ENCODE data around the gene TEAD2.

Gene TEAD2

GRCh38 chr19:49362048-49362928, at the start of gene TEAD2:
TEAD2 (minus strand) TSS chr19:49362416; CDS start chr19:49360075, 2,341 bp downstream.
- TF ChIP-seq GATA2 (IDR thresholded peaks at IDR 0.05; ENCODE audit: low read depth, low read length): no peak
- TF ChIP-seq GATA3 (IDR thresholded peaks at IDR 0.05; ENCODE audit: low read depth, low read length): no peak

- TF ChIP-seq GATA2 (IDR thresholded peaks at IDR 0.05; ENCODE audit: low read depth, low read length) (no peak), GATA3 (IDR thresholded peaks at IDR 0.05; ENCODE audit: low read depth, low read length) (no peak)
These were observed 49.6 kb upstream of the TEAD2 start for GRCh38 chr19:49411681-49412326.

- no peak for TF ChIP-seq GATA2 (IDR thresholded peaks at IDR 0.05; ENCODE audit: low read depth, low read length)
These were observed 47.3 kb upstream of the TEAD2 start for GRCh38 chr19:49409441-49410029.

GRCh38 chr19:49408816-49409440, 46.7 kb upstream of the TEAD2 start:
- no peak for TF ChIP-seq GATA3 (IDR thresholded peaks at IDR 0.05; ENCODE audit: low read depth, low read length)
- no peak for TF ChIP-seq GATA2 (IDR thresholded peaks at IDR 0.05; ENCODE audit: low read depth, low read length)

- TF ChIP-seq GATA2 (IDR thresholded peaks at IDR 0.05; ENCODE audit: low read depth, low read length): no peak
- TF ChIP-seq GATA3 (IDR thresholded peaks at IDR 0.05; ENCODE audit: low read depth, low read length): no peak
These were observed 45.3 kb upstream of the TEAD2 start for GRCh38 chr19:49407482-49408015.

GRCh38 chr19:49407079-49407478, 44.9 kb upstream of the TEAD2 start:
- TF ChIP-seq GATA3 (IDR thresholded peaks at IDR 0.05; ENCODE audit: low read depth, low read length) (no peak), GATA2 (IDR thresholded peaks at IDR 0.05; ENCODE audit: low read depth, low read length) (no peak)

- TF ChIP-seq GATA3 (IDR thresholded peaks at IDR 0.05; ENCODE audit: low read depth, low read length): no peak
- TF ChIP-seq GATA2 (IDR thresholded peaks at IDR 0.05; ENCODE audit: low read depth, low read length): no peak
These were observed 41.4 kb upstream of the TEAD2 start for GRCh38 chr19:49403404-49404187.

GRCh38 chr19:49400029-49400428, 37.8 kb upstream of the TEAD2 start:
- TF ChIP-seq GATA2 (IDR thresholded peaks at IDR 0.05; ENCODE audit: low read depth, low read length): no peak
- TF ChIP-seq GATA3 (IDR thresholded peaks at IDR 0.05; ENCODE audit: low read depth, low read length): no peak

GRCh38 chr19:49398931-49399330, 36.7 kb upstream of the TEAD2 start:
- TF ChIP-seq GATA2 (IDR thresholded peaks at IDR 0.05; ENCODE audit: low read depth, low read length) (no peak), GATA3 (IDR thresholded peaks at IDR 0.05; ENCODE audit: low read depth, low read length) (no peak)

GRCh38 chr19:49398001-49398615, 35.9 kb upstream of the TEAD2 start:
- no peak for TF ChIP-seq GATA3 (IDR thresholded peaks at IDR 0.05; ENCODE audit: low read depth, low read length)
- no peak for TF ChIP-seq GATA2 (IDR thresholded peaks at IDR 0.05; ENCODE audit: low read depth, low read length)

- TF ChIP-seq GATA2 (IDR thresholded peaks at IDR 0.05; ENCODE audit: low read depth, low read length) (no peak), GATA3 (IDR thresholded peaks at IDR 0.05; ENCODE audit: low read depth, low read length) (no peak)
These were observed 34.7 kb upstream of the TEAD2 start for GRCh38 chr19:49396738-49397505.
